Measurements from ENCODE around the gene TMEM37. TPM values are rescaled to one million over a fixed set of nuclear protein-coding genes. Genes with fewer than 3 reads are reported as not detected.

TMEM37 gene
- total and polyA plus RNA-seq, 2 of the 13 experiments (the other 11 are each of a cell fraction or from before 2014, with no cell fraction given), result 37.7 to 115 TPM

DNA sequence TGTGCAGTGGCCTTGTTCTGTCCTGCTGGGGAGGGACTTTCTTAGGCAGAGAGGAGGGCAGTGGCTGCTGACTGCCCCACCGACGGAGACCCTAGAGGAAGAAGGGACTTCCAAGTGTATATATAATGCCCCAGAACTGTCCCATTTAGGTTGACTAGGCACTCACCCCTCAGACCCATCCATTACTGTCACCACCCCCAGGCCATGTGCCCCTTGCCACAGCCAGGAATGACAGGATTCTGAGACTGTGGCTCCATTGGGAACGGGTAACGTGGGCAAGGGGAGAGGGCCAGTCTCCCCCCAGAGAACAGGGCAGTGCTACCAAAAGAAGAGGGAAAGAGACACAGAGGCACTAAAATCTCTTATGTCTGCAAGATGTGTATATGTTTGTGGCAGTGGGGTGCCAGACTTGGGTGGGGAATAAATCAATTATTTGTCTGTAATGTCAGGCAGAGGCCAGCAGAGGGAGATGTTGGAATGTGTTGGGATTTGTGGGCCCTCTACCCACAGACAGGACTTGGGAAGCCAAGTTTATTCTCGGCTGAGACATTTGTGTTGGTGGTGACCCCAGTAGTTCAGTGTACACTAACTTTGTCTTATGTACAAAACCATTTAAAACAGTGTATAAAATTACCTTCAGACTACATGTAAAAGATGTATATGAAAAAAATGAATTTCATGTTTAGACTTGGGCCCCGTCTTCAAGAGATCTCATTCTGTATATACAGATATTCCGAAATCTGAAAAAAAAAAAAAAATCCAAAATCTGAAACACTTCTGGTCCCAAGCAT, 24.0 kb upstream of the TMEM37 start (continued):
- TF ChIP-seq ZNF530 (CRISPR knock-in tag; IDR thresholded peaks at IDR 0.05; ENCODE audit: low read depth), result no peak
- TF ChIP-seq NR1H2 (CRISPR knock-in tag; IDR thresholded peaks at IDR 0.05; ENCODE audit: borderline replicate concordance, low read depth), result no peak
- TF ChIP-seq TAF1 (CRISPR knock-in tag; IDR thresholded peaks at IDR 0.05), result no peak
- TF ChIP-seq YY1 (IDR thresholded peaks at IDR 0.05; ENCODE audit: insufficient read depth, insufficient replicate concordance, low read depth, low read length), result no peak
- no peak for TF ChIP-seq SOX5 (CRISPR knock-in tag; IDR thresholded peaks at IDR 0.05; ENCODE audit: borderline replicate concordance)
- TF ChIP-seq GZF1 (CRISPR knock-in tag; IDR thresholded peaks at IDR 0.05), result no peak
- TF ChIP-seq, protein P1, sequence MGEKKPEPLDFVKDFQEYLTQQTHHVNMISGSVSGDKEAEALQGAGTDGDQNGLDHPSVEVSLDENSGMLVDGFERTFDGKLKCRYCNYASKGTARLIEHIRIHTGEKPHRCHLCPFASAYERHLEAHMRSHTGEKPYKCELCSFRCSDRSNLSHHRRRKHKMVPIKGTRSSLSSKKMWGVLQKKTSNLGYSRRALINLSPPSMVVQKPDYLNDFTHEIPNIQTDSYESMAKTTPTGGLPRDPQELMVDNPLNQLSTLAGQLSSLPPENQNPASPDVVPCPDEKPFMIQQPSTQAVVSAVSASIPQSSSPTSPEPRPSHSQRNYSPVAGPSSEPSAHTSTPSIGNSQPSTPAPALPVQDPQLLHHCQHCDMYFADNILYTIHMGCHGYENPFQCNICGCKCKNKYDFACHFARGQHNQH (CRISPR knock-in tag; IDR thresholded peaks at IDR 0.05), result no peak
- no peak for TF ChIP-seq HDAC1 (CRISPR knock-in tag; IDR thresholded peaks at IDR 0.05)
- TF ChIP-seq ZNF18 (CRISPR knock-in tag; IDR thresholded peaks at IDR 0.05; ENCODE audit: insufficient replicate concordance), result peak; percentile 22
- TF ChIP-seq, protein P2, sequence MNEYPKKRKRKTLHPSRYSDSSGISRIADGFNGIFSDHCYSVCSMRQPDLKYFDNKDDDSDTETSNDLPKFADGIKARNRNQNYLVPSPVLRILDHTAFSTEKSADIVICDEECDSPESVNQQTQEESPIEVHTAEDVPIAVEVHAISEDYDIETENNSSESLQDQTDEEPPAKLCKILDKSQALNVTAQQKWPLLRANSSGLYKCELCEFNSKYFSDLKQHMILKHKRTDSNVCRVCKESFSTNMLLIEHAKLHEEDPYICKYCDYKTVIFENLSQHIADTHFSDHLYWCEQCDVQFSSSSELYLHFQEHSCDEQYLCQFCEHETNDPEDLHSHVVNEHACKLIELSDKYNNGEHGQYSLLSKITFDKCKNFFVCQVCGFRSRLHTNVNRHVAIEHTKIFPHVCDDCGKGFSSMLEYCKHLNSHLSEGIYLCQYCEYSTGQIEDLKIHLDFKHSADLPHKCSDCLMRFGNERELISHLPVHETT (CRISPR knock-in tag; conservative IDR thresholded peaks at IDR 0.05), result no peak
- TF ChIP-seq, protein P3, sequence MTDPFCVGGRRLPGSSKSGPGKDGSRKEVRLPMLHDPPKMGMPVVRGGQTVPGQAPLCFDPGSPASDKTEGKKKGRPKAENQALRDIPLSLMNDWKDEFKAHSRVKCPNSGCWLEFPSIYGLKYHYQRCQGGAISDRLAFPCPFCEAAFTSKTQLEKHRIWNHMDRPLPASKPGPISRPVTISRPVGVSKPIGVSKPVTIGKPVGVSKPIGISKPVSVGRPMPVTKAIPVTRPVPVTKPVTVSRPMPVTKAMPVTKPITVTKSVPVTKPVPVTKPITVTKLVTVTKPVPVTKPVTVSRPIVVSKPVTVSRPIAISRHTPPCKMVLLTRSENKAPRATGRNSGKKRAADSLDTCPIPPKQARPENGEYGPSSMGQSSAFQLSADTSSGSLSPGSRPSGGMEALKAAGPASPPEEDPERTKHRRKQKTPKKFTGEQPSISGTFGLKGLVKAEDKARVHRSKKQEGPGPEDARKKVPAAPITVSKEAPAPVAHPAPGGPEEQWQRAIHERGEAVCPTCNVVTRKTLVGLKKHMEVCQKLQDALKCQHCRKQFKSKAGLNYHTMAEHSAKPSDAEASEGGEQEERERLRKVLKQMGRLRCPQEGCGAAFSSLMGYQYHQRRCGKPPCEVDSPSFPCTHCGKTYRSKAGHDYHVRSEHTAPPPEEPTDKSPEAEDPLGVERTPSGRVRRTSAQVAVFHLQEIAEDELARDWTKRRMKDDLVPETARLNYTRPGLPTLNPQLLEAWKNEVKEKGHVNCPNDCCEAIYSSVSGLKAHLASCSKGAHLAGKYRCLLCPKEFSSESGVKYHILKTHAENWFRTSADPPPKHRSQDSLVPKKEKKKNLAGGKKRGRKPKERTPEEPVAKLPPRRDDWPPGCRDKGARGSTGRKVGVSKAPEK (CRISPR knock-in tag; IDR thresholded peaks at IDR 0.05; ENCODE audit: borderline replicate concordance), result no peak
- no peak for TF ChIP-seq NONO (IDR thresholded peaks at IDR 0.05)
- TF ChIP-seq NONO (CRISPR knock-in tag; conservative IDR thresholded peaks at IDR 0.05), result 0 out of 2 replicates have a peak, but pooled peaks have one; percentile 32
- no peak for TF ChIP-seq ZNF746 (CRISPR knock-in tag; IDR thresholded peaks at IDR 0.05)
- no peak for TF ChIP-seq HNF4A (CRISPR knock-in tag; IDR thresholded peaks at IDR 0.05)
- 0 out of 2 replicates have a peak, but pooled peaks have one; percentile 66 for TF ChIP-seq CC2D1A (CRISPR knock-in tag; IDR thresholded peaks at IDR 0.05)
- no peak for TF ChIP-seq SALL1 (CRISPR knock-in tag; IDR thresholded peaks at IDR 0.05)
- TF ChIP-seq NFKBIZ (CRISPR knock-in tag; IDR thresholded peaks at IDR 0.05), result 0 out of 2 replicates have a peak, but pooled peaks have one; percentile 44

All from HepG2 (cell line).